ENCODE data around the gene DIS3L2. TPM values are rescaled to one million over a fixed set of nuclear protein-coding genes. Genes with fewer than 3 reads are reported as not detected.

Gene DIS3L2
- total RNA-seq, 2 donors from 2014 or later, result 39.5 to 42.4 TPM

GRCh38 chr2:232341739-232342126, 380.2 kb downstream of the DIS3L2 start:
- WGBS, 2 experiments (ENCODE audit: insufficient coverage in 1 of 2, insufficient read length in 1 of 2), result 92% methylated on average over 2 to 3 of the region's 4 CpGs
- no peak for TF ChIP-seq CTCF (conservative IDR thresholded peaks at IDR 0.05)

GRCh38 chr2:232342635-232343565, 381.4 kb downstream of the DIS3L2 start:
- H3K9me3 Mint-ChIP-seq, result no peaks in the 10 kb centered on the region
- H3K27ac ChIP-seq (ENCODE audit: low read depth, low read length), result no peak overlapping the region
- DNase-seq, result no peak
- 86 to 89% methylated on average over 17 to 19 of the region's 19 CpGs for WGBS, 2 experiments (ENCODE audit: insufficient coverage in 1 of 2, insufficient read length in 1 of 2)
- peaks cover 4% of the 10 kb centered on the region for H3K27me3 Mint-ChIP-seq (ENCODE audit: insufficient read depth)
- peaks cover 3% of the 10 kb centered on the region for H3K4me1 Mint-ChIP-seq
- H3K27me3 ChIP-seq (ENCODE audit: control insufficient read depth, insufficient read depth, low read length, poor library complexity, severe bottlenecking), result no peaks in the 10 kb centered on the region
- H3K36me3 ChIP-seq (ENCODE audit: control insufficient read depth, insufficient read depth, low read length), result no peaks in the 10 kb centered on the region
- H3K36me3 Mint-ChIP-seq (ENCODE audit: low read depth), result no peaks in the 10 kb centered on the region
- H3K9ac ChIP-seq (ENCODE audit: extremely low read depth, low read length, poor library complexity, severe bottlenecking), result no peak overlapping the region
- no peak overlapping the region for H3K4me3 Mint-ChIP-seq
- no peak for TF ChIP-seq CTCF (conservative IDR thresholded peaks at IDR 0.05)
- H3K4me1 ChIP-seq (ENCODE audit: control insufficient read depth, insufficient read depth, low read length), result no peaks in the 10 kb centered on the region
- no peak overlapping the region for H3K27ac Mint-ChIP-seq
- no peaks in the 10 kb centered on the region for H3K9me3 ChIP-seq (ENCODE audit: control insufficient read depth, low read length)
- H3K4me3 ChIP-seq (ENCODE audit: low read length), result no peak overlapping the region

More at GRCh38 chr2:232341739-232342126, 380.2 kb downstream of the DIS3L2 start:
- no peaks in the 10 kb centered on the region for H3K36me3 ChIP-seq (ENCODE audit: control insufficient read depth, insufficient read depth, low read length)
- no peaks in the 10 kb centered on the region for H3K9me3 Mint-ChIP-seq
- H3K4me1 Mint-ChIP-seq, result peaks cover 3% of the 10 kb centered on the region
- no peak overlapping the region for H3K4me3 ChIP-seq (ENCODE audit: low read length)
- no peak for DNase-seq
- no peak overlapping the region for H3K27ac ChIP-seq (ENCODE audit: low read depth, low read length)
- H3K9me3 ChIP-seq (ENCODE audit: control insufficient read depth, low read length), result no peaks in the 10 kb centered on the region
- peaks cover 4% of the 10 kb centered on the region for H3K27me3 Mint-ChIP-seq (ENCODE audit: insufficient read depth)
- H3K9ac ChIP-seq (ENCODE audit: extremely low read depth, low read length, poor library complexity, severe bottlenecking), result no peak overlapping the region
- H3K27ac Mint-ChIP-seq, result no peak overlapping the region
- no peaks in the 10 kb centered on the region for H3K4me1 ChIP-seq (ENCODE audit: control insufficient read depth, insufficient read depth, low read length)
- H3K4me3 Mint-ChIP-seq, result no peak overlapping the region
- H3K36me3 Mint-ChIP-seq (ENCODE audit: low read depth), result no peaks in the 10 kb centered on the region
- H3K27me3 ChIP-seq (ENCODE audit: control insufficient read depth, insufficient read depth, low read length, poor library complexity, severe bottlenecking), result no peaks in the 10 kb centered on the region

- Mint-ChIP-seq H3K27me3 (ENCODE audit: insufficient read depth) (peaks cover 4% of the 10 kb centered on the region), H3K4me1 (peaks cover 3% of the 10 kb centered on the region), H3K9me3 (no peaks in the 10 kb centered on the region), H3K4me3 (no peak overlapping the region), H3K27ac (no peak overlapping the region), H3K36me3 (ENCODE audit: low read depth) (no peaks in the 10 kb centered on the region)
- H3K4me1 ChIP-seq (ENCODE audit: control insufficient read depth, insufficient read depth, low read length), result no peaks in the 10 kb centered on the region
- H3K4me3 ChIP-seq (ENCODE audit: low read length), result no peak overlapping the region
- no peak for DNase-seq
- H3K36me3 ChIP-seq (ENCODE audit: control insufficient read depth, insufficient read depth, low read length), result no peaks in the 10 kb centered on the region
- H3K27me3 ChIP-seq (ENCODE audit: control insufficient read depth, insufficient read depth, low read length, poor library complexity, severe bottlenecking), result no peaks in the 10 kb centered on the region
- H3K9me3 ChIP-seq (ENCODE audit: control insufficient read depth, low read length), result no peaks in the 10 kb centered on the region
- WGBS, 2 experiments (ENCODE audit: insufficient coverage in 1 of 2, insufficient read length in 1 of 2), result 92 to 99% methylated on average over 6 of the region's 6 CpGs
- H3K9ac ChIP-seq (ENCODE audit: extremely low read depth, low read length, poor library complexity, severe bottlenecking), result no peak overlapping the region
- TF ChIP-seq CTCF (conservative IDR thresholded peaks at IDR 0.05), result no peak
- H3K27ac ChIP-seq (ENCODE audit: low read depth, low read length), result no peak overlapping the region
Observed at GRCh38 chr2:232343821-232344220, 382.3 kb downstream of the DIS3L2 start.

Data from endodermal cell (in vitro differentiated cells).